ENCODE measurements around the gene ZNF346.
"Not testable (repeated sequence)": the region's sequence is repeated elsewhere in the genome, so short reads cannot be mapped to it uniquely, and the experiment has no call there.

ZNF346 gene

GRCh38 chr5:177022386-177023302 lies at the start of gene ZNF346:
Gene ZNF346 (plus strand): TSS chr5:177022696. CDS start chr5:177022739, 43 bp downstream.
- peak; percentile 97 for DNase-seq (ENCODE audit: low read depth, low spot score)

- DNase-seq (ENCODE audit: low read depth, low spot score), result no peak
Measured at GRCh38 chr5:176979669-176980068, 42.8 kb upstream of the ZNF346 start.

GRCh38 chr5:176980818-176981217 lies 41.7 kb upstream of the ZNF346 start:
- DNase-seq (ENCODE audit: low read depth, low spot score), result no peak

- not testable (repeated sequence) for DNase-seq (ENCODE audit: low read depth, low spot score)
Measured at GRCh38 chr5:176983112-176983511, 39.4 kb upstream of the ZNF346 start.

GRCh38 chr5:176983593-176983992 lies 38.9 kb upstream of the ZNF346 start:
- not testable (repeated sequence) for DNase-seq (ENCODE audit: low read depth, low spot score)

GRCh38 chr5:176984176-176984575 lies 38.3 kb upstream of the ZNF346 start:
- DNase-seq (ENCODE audit: low read depth, low spot score), result not testable (repeated sequence)

- DNase-seq (ENCODE audit: low read depth, low spot score), result no peak
Measured at GRCh38 chr5:176985516-176985915, 37.0 kb upstream of the ZNF346 start.

GRCh38 chr5:176986280-176986679 lies 36.2 kb upstream of the ZNF346 start:
- no peak for DNase-seq (ENCODE audit: low read depth, low spot score)

GRCh38 chr5:176987583-176987982 lies 34.9 kb upstream of the ZNF346 start:
- no peak for DNase-seq (ENCODE audit: low read depth, low spot score)

GRCh38 chr5:176993081-176993480 lies 29.4 kb upstream of the ZNF346 start:
- peak; percentile 14 for DNase-seq (ENCODE audit: low read depth, low spot score)

- DNase-seq (ENCODE audit: low read depth, low spot score), result peak; percentile 59
Measured at GRCh38 chr5:176994460-176995121, 27.9 kb upstream of the ZNF346 start.

- DNase-seq (ENCODE audit: low read depth, low spot score), result no peak
Measured at GRCh38 chr5:176995122-176995490, 27.4 kb upstream of the ZNF346 start.

- peak; percentile 54 for DNase-seq (ENCODE audit: low read depth, low spot score)
Measured at GRCh38 chr5:176995896-176996767, 26.4 kb upstream of the ZNF346 start.

- peak; percentile 5 for DNase-seq (ENCODE audit: low read depth, low spot score)
Measured at GRCh38 chr5:176996780-176997179, 25.7 kb upstream of the ZNF346 start.

GRCh38 chr5:176998828-176999227 lies 23.7 kb upstream of the ZNF346 start:
- no peak for DNase-seq (ENCODE audit: low read depth, low spot score)

- DNase-seq (ENCODE audit: low read depth, low spot score), result not testable (repeated sequence)
Measured at GRCh38 chr5:176999526-176999925, 23.0 kb upstream of the ZNF346 start.

- peak; percentile 2 for DNase-seq (ENCODE audit: low read depth, low spot score)
Measured at GRCh38 chr5:177003649-177004048, 18.8 kb upstream of the ZNF346 start.

GRCh38 chr5:177004961-177005360 lies 17.5 kb upstream of the ZNF346 start:
- no peak for DNase-seq (ENCODE audit: low read depth, low spot score)

GRCh38 chr5:177005619-177006264 lies 16.8 kb upstream of the ZNF346 start:
- DNase-seq (ENCODE audit: low read depth, low spot score), result peak; percentile 90

- peak; percentile 98 for DNase-seq (ENCODE audit: low read depth, low spot score)
Measured at GRCh38 chr5:177006265-177006972, 16.1 kb upstream of the ZNF346 start, which contains the start of gene UIMC1. Gene UIMC1 (minus strand): TSS chr5:177006779. CDS start chr5:176982615, 24,164 bp downstream.
